ENCODE data around the gene LCP1.

The LCP1 gene

DNA sequence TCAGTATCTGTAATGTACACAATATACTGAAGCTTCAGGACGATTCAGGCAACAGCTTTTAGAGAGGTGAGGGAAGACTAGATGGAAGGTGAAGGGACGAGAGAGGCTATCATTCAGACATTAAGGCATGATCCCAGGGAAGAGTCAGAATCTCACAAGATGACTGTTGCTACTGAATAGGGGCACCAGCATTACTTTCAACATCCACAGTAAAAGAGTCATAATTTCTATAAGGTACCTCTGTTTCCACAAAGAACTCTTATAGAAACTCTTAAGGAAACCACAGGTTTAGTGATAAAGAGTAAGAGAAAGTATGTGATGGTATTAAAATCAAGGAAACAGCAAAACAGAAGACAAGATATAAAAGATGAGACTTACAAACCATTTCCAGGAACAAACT, 23.0 kb downstream of the LCP1 start:
- no peak for DNase-seq (ENCODE audit: low spot score)

DNA sequence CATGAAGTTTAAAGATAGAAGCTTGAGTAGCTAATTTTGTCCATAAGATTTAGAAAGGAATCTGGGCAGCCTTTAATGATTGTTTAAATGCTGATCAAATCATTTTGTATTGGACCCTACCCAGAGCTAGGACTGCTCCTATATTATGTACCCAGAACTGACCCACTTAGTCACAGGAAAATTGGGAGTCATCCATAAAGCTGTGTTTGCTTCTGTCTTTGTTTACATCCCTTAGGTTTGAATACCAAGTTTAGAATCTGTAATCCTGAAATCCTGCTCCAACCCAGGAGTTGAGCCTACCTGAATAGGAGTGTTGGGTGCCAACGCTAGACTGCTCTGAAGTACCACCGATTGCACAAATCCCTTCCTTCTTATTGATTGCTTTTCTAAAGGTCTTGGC, 23.8 kb downstream of the LCP1 start:
- no peak for DNase-seq (ENCODE audit: low spot score)

DNA sequence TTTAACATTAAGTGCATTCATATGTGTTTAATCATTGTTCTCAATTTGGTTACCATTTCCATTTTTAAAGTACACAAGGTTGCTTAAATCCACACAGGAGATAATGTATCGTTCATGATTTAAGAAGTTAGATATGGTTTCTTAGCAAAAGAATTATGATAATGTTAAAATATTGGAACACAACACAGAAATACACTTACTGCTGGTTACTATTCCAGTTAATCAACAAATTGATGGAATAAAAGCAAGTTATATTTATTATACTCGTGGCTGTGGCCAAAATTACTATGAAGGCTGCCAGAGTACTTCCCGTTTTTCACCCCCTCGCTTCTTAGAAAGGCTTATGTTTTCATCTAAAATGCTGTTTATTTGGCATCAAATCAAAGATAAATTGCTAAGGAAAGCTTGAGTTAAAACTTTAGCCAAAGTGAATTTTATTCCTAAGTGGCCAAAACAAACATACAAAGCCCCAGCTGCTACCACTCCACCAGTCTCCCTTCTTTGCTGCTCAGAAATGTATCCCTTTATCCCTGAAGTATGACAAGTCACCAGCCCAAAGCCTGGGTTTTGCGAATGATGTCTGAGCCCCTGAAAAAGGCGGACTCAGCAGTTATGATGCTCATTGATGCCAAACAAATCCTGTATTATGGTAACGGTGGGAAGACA, 27.7 kb downstream of the LCP1 start:
- DNase-seq (ENCODE audit: low spot score): no peak

DNA sequence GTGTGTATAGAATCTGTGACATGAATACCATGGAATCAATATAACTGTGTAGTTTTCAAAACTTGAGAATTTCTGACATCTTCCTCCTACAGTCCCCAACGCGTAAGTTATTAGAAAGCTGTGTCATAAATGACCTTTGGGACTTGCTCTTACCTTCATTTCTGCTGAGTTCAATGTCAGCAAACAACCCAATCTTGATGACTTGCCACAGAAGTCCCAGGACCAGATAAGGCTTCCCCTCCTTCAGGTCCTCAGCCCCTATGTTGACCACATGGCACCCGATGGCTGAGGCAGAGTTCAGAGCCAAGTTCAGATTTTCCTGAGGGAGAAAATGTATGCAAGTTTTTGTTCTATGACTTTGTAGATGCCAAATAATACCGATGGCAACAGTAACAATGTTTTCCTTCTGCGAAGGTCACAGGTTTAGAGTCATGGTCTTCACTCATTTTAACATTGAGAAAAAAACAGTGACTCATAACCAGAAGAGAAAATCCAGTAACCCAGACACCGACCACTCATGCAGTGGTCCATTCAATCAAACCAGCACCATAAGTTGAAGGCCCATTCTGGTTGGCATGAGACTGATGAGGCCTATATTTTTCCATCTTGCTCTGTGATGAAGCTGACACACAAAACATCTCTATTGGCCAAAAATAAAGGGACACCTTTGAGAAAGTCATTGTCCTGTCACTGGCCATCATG, 29.2 kb downstream of the LCP1 start:
- DNase-seq (ENCODE audit: low spot score): no peak

DNA sequence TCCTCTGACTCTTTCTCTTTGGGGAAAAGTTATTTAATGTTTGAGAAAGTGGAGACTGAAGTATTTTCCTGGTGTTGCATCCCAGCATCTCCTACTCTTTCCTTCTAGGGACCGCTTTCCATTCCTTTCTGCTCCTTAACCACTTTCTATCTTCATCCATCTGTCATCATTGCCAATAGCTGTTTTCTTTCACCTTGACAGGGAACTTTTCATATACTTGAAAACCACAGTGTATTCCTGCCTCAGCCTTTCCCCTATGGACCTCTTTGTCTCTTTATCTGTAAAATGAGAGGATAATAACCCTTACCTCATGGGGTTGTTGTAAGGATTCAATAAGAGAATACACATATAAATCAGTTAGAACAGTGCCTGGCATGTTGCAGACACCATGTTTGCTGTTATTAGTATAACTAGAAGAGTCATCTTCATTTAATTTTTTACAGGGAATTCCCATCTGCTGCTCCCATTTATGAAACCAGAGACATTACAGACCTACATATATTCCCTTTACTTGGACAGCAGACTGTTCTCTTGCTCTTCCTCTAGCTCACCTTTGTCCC, 31.8 kb downstream of the LCP1 start:
- no peak for DNase-seq (ENCODE audit: low spot score)

DNA sequence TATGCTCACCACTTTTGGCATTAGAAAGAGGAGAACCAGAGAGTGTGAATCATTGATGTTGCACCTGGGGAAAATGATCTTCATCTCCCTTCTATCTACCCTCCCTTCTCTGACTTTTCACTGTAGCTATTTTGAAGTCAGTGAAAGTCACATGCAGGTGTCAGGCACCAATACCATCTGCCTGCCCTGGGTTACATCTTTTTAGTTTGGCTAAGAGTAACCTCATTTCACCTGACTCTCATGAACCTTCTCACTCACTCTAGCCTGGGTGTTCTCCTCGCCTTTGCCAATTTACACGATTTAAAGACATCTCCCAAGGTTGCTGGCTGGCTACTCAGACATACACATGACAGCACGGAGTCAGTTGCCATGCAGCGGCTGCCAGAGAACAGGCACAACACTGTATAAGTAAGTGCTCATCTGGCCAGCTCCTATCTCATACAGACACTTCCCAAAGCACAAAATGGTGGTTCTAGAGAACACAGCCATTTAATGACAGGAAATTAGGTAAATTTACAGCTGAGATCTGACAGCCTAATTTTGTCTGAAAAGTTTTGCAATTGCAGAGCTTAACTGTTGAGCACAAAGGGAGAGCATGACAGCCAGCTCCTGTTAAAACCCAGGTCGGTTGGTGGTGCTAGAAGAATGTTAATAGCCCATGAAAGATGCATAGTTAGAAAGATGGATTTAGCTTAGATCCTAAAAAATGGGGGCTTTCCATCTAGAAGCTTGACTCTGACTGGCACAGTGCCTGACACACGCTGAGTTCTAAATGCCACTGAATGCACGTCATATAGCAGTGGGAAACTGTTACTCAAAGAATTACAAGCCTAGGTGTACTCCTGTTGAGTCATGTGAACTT, 32.5 kb downstream of the LCP1 start:
- DNase-seq (ENCODE audit: low spot score): no peak

DNA sequence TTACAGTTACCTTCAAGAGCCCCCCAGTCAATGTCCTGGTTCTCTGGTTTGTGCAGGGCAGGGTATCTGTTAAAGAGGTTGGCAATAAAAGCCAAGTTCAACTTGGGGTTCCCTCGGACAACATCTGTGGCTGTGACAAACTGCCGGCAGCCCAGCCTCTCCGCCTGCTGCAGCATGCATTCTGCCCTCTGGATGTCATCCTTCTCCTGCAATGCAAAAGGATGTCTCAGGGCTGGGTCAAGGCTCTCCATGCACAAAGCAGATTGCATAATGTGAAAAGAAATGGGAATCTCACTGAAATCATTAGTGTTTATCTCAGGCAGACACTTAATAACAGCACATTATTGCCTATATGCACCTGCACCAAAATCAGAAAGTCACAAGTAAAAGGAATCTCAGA, 35.1 kb downstream of the LCP1 start:
- peak; percentile 61 for DNase-seq (ENCODE audit: low spot score)

DNA sequence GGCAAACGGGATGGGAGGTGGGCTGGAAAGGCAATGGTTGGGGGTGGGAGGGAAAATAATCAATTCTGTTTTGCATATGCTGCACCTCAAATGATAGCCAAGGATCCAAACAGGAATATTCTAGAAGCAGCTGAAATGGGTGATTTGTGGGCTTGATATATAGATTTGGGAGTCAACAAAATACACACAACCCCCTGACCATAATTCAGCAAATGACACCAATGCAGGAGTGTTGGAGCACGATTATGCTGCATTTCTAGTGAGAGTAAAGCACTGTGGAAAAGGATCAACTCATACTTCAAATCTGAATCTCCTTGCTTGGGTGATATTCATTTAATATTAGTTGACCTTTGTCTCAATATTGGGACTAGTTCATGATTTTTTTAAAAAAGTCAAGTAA, 36.0 kb downstream of the LCP1 start:
- no peak for DNase-seq (ENCODE audit: low spot score)

DNA sequence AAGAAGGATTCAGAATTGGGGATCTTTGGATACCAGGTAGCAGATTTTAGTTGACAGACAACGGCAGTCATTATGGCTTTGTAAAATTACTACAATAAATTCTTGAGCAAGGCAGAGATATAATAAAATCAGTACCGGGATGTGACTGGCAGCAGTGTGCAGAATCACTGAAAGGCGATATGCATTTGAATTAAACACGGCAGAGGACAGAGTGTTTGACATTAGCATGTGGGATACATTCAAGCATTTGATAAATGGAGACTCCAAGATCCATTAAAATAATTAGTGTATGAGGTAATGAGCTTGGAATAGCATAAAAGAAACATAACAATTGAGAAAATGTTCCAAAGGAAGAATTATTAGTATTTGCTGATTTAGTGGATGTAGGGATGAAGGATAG, 36.8 kb downstream of the LCP1 start:
- DNase-seq (ENCODE audit: low spot score): no peak

DNA sequence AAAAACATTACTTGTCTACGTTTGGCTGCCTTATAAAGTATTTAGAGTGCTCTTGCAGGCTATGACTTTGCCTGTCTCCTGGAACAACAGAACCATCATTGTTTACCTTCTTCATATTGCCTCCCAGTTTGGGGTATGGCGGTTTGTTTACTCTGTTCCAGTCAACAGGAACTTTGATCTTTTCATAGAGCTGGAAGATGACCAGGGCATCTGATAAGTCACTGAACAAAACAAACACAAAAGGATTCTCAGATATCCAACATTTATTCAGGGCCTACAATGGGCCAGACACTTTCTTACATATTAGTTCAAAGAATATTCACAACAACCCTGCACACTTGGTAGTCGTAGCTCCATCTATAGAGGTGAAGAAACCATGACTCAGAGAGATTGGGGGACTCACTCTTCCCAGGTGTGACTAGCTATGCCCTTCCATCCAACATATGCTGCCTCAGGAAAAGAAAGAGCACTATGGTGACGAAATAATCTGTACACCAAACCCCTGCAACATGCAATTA, 38.7 kb downstream of the LCP1 start:
- no peak for DNase-seq (ENCODE audit: low spot score)

DNA sequence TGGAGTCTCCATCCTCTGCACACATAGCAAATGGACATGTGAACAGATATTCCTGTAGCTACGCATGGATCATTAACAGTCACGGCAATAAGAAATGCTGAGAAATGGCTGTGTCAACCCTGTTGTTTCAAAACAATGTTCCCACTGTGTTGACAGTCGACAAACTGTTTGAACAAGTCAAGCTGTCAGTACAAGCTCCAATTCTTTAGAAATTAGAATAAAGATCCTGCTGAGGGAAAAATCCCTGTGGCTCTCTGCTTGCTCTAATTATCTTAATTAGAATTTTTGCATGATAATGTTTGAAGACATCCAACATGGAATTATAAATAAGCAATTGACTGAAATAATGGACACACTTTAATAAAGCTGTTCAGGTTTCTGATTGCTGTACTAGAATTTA, 39.2 kb downstream of the LCP1 start:
- DNase-seq (ENCODE audit: low spot score): no peak

DNA sequence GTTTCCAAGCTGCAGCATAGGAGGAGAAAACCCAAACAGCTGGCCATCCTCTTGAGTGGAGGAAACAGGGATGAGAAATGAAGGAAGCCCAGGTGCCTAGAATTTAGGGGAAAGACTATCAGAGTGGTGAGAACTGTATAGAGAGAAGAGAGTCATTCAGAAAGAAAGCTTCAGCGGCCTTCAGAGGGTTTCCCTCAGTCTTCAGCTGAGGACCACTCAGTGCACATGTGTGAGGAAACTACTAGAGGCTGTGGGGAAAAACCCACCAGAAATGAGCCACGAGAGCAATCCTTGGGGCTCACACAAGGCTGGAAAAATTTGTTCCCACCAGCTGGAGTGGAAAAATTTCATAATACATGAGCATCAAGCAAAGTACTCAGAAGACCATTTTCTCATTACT, 41.9 kb downstream of the LCP1 start:
- no peak for DNase-seq (ENCODE audit: low spot score)

DNA sequence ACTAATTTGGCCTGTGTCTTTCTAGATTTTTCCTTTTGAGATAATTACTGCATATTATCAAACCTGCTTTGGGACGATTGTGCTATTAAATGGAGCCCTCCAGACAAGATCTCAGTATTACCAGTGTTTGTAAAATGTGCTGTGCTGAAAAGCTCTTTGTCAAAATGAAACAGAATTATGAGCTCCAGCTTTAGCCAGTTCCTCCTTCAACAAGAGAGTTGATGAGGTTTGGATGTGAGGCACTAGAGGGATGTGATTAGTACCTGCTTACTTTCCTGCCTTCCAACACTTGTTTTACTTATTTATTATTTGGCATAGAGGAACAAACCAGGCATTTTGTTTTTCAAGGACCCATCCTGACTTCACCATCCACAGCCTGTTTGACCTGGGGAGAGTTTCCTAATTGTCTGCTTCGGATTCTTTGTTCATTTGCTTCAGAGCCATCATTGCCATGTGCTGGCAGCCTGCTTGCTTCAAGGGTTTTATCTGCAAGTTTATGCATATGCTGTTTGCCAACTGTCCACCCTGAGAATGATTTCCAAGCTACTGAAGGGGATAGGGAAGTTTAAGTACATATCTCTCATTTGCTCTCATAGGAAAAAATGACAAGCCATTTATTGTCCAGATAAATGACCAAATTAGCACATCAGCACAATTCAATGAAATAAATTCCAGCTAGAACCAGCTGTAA, 44.2 kb downstream of the LCP1 start:
- DNase-seq (ENCODE audit: low spot score): no peak

DNA sequence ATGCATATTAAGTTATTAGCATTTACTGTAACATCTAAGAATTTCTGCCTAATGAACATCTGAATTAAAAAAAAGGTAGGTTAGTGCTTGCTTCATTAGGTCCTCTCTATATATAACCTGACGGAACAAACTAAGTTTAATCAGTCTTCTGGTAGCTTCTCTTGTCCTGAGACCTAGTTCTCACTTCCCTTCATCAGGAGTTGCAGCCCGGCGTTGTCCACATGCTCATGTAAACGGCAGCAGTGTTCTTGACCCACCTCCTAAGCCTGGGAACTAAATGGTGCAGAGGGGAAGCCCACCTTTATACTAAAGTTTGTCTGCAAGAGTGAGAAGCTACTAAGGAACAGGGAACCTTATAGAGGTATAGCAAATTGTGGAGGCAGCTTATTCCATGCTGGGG, 45.3 kb downstream of the LCP1 start:
- DNase-seq (ENCODE audit: low spot score): no peak

DNA sequence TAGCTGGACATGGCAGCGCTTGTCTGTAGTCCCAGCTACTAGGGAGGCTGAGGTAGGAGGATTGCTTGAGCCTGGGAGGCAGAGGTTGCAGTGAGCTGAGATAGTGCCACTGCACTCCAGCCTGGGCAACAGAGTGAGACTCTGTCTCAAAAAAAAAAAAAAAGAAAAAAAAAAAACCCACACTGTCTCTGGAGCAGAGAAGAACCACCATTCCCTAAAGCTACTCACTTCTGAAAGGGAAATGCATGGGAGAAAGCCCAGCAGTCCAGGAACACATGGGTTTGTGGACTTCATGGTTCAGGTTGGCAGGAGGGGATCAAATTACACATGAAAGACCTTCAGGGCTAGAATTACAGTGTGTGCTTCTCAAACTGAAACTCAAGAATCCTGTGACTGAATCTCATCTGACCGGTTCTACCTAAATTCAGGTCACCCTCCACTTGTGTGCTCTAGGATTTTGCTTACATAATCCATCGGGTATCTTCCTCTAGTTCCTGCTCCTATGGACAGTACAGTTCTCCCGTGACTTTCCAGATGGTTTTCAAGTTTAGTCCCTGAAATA, 46.9 kb downstream of the LCP1 start:
- no peak for DNase-seq (ENCODE audit: low spot score)

DNA sequence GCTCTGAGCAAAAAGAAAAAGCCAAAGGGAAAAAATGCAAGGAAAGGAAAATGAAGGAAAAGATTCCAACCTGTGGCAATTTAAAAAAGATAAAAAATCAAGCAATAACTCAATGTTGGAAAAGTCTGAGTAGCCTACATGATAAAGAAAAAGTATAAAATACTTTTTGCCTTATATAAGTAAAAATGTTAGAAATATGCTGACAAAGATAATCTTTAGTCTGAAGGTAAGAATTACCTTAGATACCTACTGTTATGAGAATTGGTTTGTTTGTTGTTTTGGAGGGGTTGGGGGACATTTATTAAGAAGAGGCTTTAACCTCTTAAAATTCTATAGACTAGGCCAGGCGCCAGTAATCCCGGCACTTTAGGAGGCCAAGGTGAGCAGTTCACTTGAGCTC, 47.5 kb downstream of the LCP1 start:
- DNase-seq (ENCODE audit: low spot score): no peak

DNA sequence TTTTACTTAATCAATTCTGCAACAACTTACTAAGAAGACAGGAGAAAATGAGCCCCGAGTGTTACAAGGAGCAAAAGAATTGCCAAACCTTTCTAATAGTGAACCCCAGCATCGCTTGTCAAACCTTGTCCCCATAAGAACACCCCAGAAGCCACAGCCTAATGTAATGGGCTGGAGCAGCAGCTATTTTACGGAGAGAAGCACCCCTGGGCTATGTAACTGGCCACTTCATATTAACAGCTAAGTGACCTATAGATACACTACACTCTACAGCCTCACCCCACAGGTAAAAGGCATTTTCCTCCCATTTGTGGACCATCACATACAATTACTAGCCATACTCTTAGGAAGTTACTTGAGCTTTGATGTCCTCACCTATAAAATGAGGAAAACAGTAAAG, 49.9 kb downstream of the LCP1 start:
- no peak for DNase-seq (ENCODE audit: low spot score)

DNA sequence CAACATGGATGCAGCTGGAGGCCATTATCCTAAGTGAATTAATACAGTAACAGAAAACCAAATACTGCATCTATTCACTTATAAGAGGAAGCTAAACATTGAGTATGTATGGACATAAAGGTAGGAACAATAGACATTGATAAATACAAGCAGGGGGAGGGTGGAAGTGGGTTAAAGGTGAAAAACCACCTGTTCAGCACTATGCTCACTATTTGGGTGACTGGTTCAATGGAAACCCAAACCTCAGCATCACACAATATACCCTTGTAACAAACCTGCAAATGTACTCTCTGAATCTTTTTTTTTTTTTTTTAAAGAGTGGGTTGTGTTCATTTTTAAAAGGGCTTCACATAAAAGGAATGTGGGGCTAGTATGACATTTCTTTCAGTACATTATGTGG, 50.3 kb downstream of the LCP1 start:
- DNase-seq (ENCODE audit: low spot score): no peak

DNA sequence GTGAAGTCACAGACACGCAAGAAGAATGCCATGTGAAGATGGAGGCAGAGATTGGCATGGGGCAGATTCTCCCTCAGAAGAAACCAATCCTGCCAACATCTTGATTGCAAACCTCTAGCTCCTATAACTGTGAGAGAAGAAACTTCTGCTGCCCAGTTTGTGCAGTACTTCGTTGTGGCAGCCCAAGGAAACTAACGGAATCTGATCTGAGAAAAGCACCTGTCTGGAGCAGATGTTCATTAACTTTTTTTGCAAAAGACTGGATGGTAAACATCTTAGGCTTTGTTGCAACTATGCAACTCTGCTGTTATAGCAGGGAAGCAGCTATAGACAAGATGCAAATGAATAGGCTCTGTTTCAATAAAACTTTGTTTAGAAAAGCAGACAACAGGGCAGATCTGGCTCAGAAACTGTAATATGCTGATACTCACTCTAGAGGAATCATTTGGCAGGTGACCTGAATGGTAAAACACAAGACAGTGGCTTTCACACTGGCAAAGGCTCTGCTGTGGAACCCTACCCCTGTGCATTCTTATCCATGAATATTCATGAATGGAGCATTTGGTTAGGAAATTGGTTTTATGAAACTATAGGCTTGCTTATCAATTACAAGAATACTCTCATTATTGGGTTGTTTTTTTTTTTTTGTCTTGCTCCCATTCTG, 51.9 kb downstream of the LCP1 start:
- DNase-seq (ENCODE audit: low spot score): no peak

DNA sequence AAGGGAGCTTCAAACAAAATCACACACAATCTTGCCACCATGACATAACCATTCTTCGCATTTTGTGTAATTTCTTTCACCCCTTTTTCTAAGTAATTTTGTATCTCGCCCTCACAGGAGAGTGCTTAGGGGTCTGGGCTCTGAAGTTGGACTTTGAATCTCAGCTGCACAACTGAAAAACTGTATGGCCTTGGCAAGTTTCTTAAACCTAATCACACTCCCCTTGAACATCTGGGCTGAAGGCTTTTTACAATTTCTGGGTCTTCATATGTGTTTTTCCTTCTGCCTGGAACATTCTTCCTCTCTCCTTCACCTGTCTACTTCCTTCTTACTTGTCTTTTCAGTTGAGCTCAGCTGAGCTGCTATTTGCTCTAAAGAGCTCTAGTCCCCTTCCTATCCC, 52.9 kb downstream of the LCP1 start:
- DNase-seq (ENCODE audit: low spot score): no peak

DNA sequence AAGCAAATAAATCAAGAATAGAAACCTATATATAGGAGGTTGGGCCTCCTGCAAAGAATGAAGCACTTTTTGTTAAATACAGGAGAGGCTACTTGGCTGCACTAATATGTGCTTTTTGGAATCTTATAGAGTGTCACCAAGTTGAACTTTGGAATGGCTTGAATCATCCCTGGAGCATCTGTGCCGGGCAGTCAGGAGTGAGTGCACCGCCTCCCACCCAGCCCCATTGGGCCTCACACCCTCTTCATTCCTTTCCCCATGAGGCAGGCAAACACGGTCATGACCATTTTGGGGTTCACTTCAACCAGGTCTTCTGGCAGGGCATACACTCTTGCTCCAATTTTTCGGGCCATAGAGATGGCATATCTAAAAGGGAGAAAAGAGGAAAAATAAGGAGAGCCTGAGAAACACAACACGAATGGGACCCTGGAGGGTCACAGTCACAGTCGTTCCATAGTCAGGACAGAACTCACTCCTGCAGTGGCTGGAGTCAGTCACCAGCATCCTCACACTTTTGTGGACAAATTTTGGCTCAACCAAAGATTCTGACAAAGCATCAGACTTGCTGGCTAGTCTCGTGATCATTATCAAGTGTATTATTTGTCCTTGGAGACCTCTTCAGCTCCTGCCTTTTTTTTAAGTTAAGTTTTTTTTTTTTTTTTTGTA, 54.5 kb downstream of the LCP1 start:
- no peak for DNase-seq (ENCODE audit: low spot score)

All from GM03348 (cell line).